ENCODE data around the gene FALEC.

GRCh38 chr1:150562446-150563339 is 47.1 kb downstream of the FALEC start:
- TF ChIP-seq, protein P1, sequence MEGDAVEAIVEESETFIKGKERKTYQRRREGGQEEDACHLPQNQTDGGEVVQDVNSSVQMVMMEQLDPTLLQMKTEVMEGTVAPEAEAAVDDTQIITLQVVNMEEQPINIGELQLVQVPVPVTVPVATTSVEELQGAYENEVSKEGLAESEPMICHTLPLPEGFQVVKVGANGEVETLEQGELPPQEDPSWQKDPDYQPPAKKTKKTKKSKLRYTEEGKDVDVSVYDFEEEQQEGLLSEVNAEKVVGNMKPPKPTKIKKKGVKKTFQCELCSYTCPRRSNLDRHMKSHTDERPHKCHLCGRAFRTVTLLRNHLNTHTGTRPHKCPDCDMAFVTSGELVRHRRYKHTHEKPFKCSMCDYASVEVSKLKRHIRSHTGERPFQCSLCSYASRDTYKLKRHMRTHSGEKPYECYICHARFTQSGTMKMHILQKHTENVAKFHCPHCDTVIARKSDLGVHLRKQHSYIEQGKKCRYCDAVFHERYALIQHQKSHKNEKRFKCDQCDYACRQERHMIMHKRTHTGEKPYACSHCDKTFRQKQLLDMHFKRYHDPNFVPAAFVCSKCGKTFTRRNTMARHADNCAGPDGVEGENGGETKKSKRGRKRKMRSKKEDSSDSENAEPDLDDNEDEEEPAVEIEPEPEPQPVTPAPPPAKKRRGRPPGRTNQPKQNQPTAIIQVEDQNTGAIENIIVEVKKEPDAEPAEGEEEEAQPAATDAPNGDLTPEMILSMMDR (IDR thresholded peaks at IDR 0.05), result no peak
- no peak for TF ChIP-seq POLR2A (IDR thresholded peaks at IDR 0.05)

All from uterus (tissue), 2 donors.